GM12801 (cell line): Measurements from ENCODE around the gene NLK.

Source experiments
- CTCF ChIP-seq: IDR thresholded peaks from one replicate; pipeline ENCODE4 v1.5.1; 2011; ENCODE audit warnings: control low read depth; ENCODE audit not compliant: insufficient read length; ENCODE audit errors: extremely low read depth

Gene NLK

GRCh38 chr17:28041844-28042656 lies 427 bp upstream of the NLK start:
- no peak for TF ChIP-seq CTCF

DNA sequence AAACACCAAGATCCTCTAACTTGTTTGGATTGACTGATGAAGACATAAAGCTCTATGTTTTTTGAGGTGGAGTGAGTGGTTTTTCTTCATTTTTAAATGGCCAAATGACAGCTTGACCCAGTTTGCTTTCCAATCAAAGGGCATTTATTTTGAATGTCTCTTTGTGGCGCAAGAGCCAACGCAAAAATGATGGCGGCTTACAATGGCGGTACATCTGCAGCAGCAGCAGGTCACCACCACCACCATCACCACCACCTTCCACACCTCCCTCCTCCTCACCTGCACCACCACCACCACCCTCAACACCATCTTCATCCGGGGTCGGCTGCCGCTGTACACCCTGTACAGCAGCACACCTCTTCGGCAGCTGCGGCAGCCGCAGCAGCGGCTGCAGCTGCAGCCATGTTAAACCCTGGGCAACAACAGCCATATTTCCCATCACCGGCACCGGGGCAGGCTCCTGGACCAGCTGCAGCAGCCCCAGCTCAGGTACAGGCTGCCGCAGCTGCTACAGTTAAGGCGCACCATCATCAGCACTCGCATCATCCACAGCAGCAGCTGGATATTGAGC lies 329 bp downstream of the NLK start:
- TF ChIP-seq CTCF: no peak

DNA sequence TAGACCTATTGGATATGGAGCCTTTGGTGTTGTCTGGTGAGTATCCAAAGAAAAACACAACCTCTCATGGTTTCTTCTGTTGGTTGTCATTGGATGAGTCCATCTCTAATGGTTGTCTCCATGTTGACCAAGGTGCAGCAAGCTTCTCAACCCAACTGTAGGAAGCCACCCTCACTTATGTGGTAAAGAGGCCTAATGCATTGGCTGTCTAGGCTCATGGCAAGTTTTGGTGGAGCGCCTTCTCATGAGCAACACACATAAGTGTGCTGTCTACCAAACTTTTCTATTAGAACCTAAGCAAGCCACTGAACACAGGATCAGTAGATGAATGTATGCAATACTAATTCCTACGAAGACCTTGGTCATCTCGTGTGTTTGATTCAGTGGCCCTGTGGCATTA lies 819 bp downstream of the NLK start:
- no peak for TF ChIP-seq CTCF

DNA sequence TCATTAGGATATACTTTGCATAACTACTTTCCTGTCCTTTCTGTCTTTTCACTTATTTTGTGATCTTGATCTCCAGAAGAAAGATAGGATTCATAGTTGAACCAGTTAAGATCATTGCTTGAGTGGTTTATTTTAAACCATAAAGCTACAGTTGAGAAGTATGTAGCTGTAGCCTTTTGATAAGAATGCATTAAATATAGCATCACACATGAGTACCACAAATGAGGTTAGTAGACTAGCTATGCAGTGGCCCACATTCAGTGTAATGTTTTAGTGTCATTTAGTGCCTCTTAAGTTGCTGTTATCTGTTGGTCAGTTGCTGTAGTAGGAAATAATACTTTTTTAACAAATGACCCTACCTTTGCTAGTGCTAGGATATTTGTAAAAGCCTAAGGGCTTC lies 1.3 kb downstream of the NLK start:
- TF ChIP-seq CTCF: no peak

DNA sequence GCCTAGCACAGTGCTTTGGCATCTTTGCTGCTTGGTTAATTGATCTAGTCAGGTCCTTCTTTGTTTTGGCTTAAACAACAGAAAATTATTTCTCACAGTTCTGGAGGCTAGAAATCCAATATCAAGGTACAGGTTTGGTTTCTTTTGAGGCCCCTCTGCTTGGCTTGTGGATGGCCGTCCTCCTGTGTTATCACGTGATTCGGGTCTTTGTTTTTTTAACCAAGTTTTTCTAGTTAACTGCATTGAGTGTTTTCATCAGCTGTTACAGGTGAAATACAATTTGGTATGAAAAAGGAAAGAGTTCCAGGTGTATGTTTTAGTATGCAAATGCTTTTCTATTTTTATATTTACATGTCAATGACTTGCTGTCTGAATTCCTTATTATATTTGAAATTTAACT lies 2.8 kb downstream of the NLK start:
- no peak for TF ChIP-seq CTCF

DNA sequence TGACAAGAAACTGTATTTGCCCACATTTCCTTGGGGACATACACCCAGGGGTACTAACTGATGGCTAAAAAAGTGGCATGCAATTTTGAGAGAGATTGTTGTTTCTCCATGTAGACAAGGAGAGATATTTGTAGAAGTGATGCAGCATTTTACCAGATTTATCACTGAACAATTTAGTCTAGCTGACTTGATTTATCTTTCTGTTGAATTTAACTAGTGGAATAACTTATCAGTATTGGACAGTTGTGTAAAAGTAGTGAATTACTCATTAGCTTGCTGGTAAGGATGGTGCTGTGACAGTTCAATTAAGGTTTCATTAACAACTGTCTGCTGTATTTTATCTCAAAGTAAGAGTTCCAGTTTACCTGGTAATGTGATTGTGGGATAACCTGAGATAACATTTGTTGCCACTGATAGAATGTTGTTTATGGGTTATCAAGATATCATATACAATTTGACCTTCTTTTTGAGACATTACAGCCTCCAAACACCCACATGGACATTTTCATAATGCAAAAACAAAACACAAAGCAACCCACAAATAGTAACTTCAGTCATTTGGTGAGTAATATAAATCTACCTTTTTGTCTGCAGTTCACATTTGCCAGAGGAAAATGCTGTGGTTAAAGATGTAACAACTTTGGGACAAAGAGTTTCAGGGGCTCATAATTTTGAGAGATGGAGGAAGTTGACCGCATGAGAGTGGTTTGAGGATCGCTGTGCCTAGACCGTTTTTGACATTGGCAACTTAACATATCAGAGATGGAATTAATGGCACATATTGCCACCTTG lies 3.8 kb downstream of the NLK start:
- TF ChIP-seq CTCF: no peak

GRCh38 chr17:28047806-28048205 lies 5.3 kb downstream of the NLK start:
- no peak for TF ChIP-seq CTCF
